Measurements from ENCODE around the gene PPM1H.

PPM1H gene

GRCh38 chr12:62805517-62805916 lies 129.4 kb downstream of the PPM1H start:
- Histone ChIP-seq H3K36me3 (peaks cover 3 to 9% (median 5%) of the 10 kb centered on the region in 3 donors), H3K27ac (no peak overlapping the region), H3K4me1 (no peaks in the 10 kb centered on the region), H3K9me3 (no peaks in the 10 kb centered on the region), H3K27me3 (no peaks in the 10 kb centered on the region), H3K4me3 (no peak overlapping the region)
- no peak for DNase-seq
- no peak for TF ChIP-seq CTCF (IDR thresholded peaks at IDR 0.05)
- intact Hi-C loops (cut with DNase I; ENCODE audit: low total_unique reads): loop anchor here (10.0 kb wide), 1 partner anchor 259 kb away; no protein-coding TSS in a partner anchor

- TF ChIP-seq CTCF (IDR thresholded peaks at IDR 0.05): no peak
- no peak overlapping the region for H3K27ac ChIP-seq
- peaks cover 3 to 9% (median 5%) of the 10 kb centered on the region in 3 donors for H3K36me3 ChIP-seq
- H3K27me3 ChIP-seq: no peaks in the 10 kb centered on the region
- H3K9me3 ChIP-seq: no peaks in the 10 kb centered on the region
- H3K4me1 ChIP-seq: no peaks in the 10 kb centered on the region
- intact Hi-C loops (cut with DNase I; ENCODE audit: low total_unique reads): loop anchor here (10.0 kb wide), 1 partner anchor 261 kb away; no protein-coding TSS in a partner anchor
- DNase-seq: no peak
- no peak overlapping the region for H3K4me3 ChIP-seq
Measured at GRCh38 chr12:62803756-62804155, 131.2 kb downstream of the PPM1H start.

GRCh38 chr12:62802984-62803383 lies 132.0 kb downstream of the PPM1H start:
- no peak for TF ChIP-seq CTCF (IDR thresholded peaks at IDR 0.05)
- no peak overlapping the region for H3K4me3 ChIP-seq
- H3K4me1 ChIP-seq: no peaks in the 10 kb centered on the region
- no peaks in the 10 kb centered on the region for H3K9me3 ChIP-seq
- intact Hi-C loops (cut with DNase I; ENCODE audit: low total_unique reads): loop anchor here (10.0 kb wide), 1 partner anchor 262 kb away; no protein-coding TSS in a partner anchor
- no peaks in the 10 kb centered on the region for H3K27me3 ChIP-seq
- H3K27ac ChIP-seq: no peak overlapping the region
- peaks cover 3 to 9% (median 5%) of the 10 kb centered on the region in 3 donors for H3K36me3 ChIP-seq
- DNase-seq: no peak

- Histone ChIP-seq H3K4me1 (no peaks in the 10 kb centered on the region), H3K36me3 (peaks cover 3 to 9% (median 5%) of the 10 kb centered on the region in 3 donors), H3K9me3 (no peaks in the 10 kb centered on the region), H3K27me3 (no peaks in the 10 kb centered on the region), H3K27ac (no peak overlapping the region), H3K4me3 (no peak overlapping the region)
- intact Hi-C loops (cut with DNase I; ENCODE audit: low total_unique reads): loop anchor here (10.0 kb wide), 1 partner anchor 262 kb away; no protein-coding TSS in a partner anchor
- no peak for DNase-seq
- TF ChIP-seq CTCF (IDR thresholded peaks at IDR 0.05): no peak
Measured at GRCh38 chr12:62802321-62802720, 132.6 kb downstream of the PPM1H start.

- intact Hi-C loops (cut with DNase I; ENCODE audit: low total_unique reads): loop anchor here (10.0 kb wide), 1 partner anchor 263 kb away; no protein-coding TSS in a partner anchor
- no peaks in the 10 kb centered on the region for H3K27me3 ChIP-seq
- H3K27ac ChIP-seq: no peak overlapping the region
- DNase-seq: no peak
- TF ChIP-seq CTCF (IDR thresholded peaks at IDR 0.05): no peak
- H3K4me3 ChIP-seq: no peak overlapping the region
- no peaks in the 10 kb centered on the region for H3K4me1 ChIP-seq
- H3K36me3 ChIP-seq: peaks cover 3 to 9% (median 5%) of the 10 kb centered on the region in 3 donors
- no peaks in the 10 kb centered on the region for H3K9me3 ChIP-seq
Measured at GRCh38 chr12:62801796-62802195, 133.2 kb downstream of the PPM1H start.
